Gastroesophageal sphincter (tissue), 3 donors: ENCODE results near the gene RNF175.

ENCODE experiments used
- POLR2A ChIP-seq, 2 donors: fragments of 450-650 bp; IDR thresholded peaks; one replicate each; pipeline ENCODE4 v1.6.1; 2017; ENCODE audit warnings: antibody characterized with exemption in 2 of 2, mild to moderate bottlenecking in 2 of 2, moderate library complexity in 1 of 2
- POLR2AphosphoS5 ChIP-seq: sonication (generic); formaldehyde crosslinking; IDR thresholded peaks from one replicate; pipeline ENCODE4 v1.6.1; 2017; ENCODE audit warnings: antibody characterized with exemption
- TF ChIP-seq, protein P1 (sequence below), 4 experiments: fragments of 200-600 bp in 2 of 4; fragments of 450-650 bp in 2 of 4; sonication (generic) in 1 of 4; IDR thresholded peaks; one replicate each; pipeline ENCODE4 v1.5.1; 2017 to 2019; ENCODE audit warnings: antibody characterized with exemption in 4 of 4, mild to moderate bottlenecking in 2 of 4, moderate library complexity in 2 of 4

DNA sequence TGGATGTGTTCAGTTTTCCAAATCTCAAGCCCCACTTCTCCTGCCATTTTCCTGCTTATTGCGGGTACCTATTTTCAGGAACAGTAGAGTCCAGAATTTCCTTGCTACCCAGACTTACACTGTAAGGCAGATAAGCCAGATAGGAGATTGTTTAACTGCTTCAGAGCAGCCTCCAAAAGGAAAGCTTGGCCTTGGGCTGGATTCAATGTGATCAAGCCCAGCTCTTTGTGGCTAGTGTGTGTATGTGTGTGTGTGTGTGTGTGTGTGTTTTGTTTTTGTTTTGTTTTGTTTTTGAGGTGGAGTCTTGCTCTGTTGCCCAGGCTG, 34.0 kb downstream of the RNF175 start:
- TF ChIP-seq POLR2A (IDR thresholded peaks at IDR 0.05): no peak
- TF ChIP-seq, protein P1, sequence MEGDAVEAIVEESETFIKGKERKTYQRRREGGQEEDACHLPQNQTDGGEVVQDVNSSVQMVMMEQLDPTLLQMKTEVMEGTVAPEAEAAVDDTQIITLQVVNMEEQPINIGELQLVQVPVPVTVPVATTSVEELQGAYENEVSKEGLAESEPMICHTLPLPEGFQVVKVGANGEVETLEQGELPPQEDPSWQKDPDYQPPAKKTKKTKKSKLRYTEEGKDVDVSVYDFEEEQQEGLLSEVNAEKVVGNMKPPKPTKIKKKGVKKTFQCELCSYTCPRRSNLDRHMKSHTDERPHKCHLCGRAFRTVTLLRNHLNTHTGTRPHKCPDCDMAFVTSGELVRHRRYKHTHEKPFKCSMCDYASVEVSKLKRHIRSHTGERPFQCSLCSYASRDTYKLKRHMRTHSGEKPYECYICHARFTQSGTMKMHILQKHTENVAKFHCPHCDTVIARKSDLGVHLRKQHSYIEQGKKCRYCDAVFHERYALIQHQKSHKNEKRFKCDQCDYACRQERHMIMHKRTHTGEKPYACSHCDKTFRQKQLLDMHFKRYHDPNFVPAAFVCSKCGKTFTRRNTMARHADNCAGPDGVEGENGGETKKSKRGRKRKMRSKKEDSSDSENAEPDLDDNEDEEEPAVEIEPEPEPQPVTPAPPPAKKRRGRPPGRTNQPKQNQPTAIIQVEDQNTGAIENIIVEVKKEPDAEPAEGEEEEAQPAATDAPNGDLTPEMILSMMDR (IDR thresholded peaks at IDR 0.05): no peak
- no peak for TF ChIP-seq POLR2AphosphoS5
